Progenitor cell of endocrine pancreas (in vitro differentiated cells): ENCODE measurements around the gene RANBP3. TPM values are rescaled to one million over a fixed set of nuclear protein-coding genes. Genes with fewer than 3 reads are reported as not detected.
A peak's percentile ranks its signal among the peaks of the same experiment; 100 is the strongest.

Experiments used
- DNase-seq: peaks from one replicate; pipeline ENCODE4 v3.0.0; 2021; ENCODE audit warnings: low spot score; ENCODE audit not compliant: unreplicated experiment
- H3K27ac Mint-ChIP-seq: 2 replicates; pipeline ENCODE4 v1.8.0; 2021; ENCODE audit warnings: mild to moderate bottlenecking, moderate library complexity, mixed read lengths
- H3K27me3 Mint-ChIP-seq: 2 replicates; pipeline ENCODE4 v1.8.0; 2021; ENCODE audit warnings: mixed read lengths
- H3K36me3 Mint-ChIP-seq: 2 replicates; pipeline ENCODE4 v1.8.0; 2022; ENCODE audit warnings: mixed read lengths; ENCODE audit not compliant: insufficient read depth
- H3K4me1 Mint-ChIP-seq: 2 replicates; pipeline ENCODE4 v1.8.0; 2021; ENCODE audit warnings: low read depth, mixed read lengths
- H3K4me3 Mint-ChIP-seq: 2 replicates; pipeline ENCODE4 v1.8.0; 2021; ENCODE audit warnings: low read depth, mild to moderate bottlenecking, moderate library complexity, mixed read lengths
- H3K9me3 Mint-ChIP-seq: 2 replicates; pipeline ENCODE4 v1.8.0; 2021; ENCODE audit warnings: low read depth, mixed read lengths
- total RNA-seq: library from RNA; stranded (reverse); gene quantifications from 2 replicates; pipeline ENCODE4 v1.2.1, GENCODE V29; 2021
- TF ChIP-seq, protein P1 (sequence below): fragments of 200-600 bp; sonication (generic); IDR thresholded peaks from one replicate; pipeline ENCODE4 v1.5.0; 2021; ENCODE audit warnings: antibody characterized with exemption, mild to moderate bottlenecking; ENCODE audit not compliant: unreplicated experiment

RANBP3 gene
- total RNA-seq, 1 donor from 2014 or later: 106 TPM

DNA sequence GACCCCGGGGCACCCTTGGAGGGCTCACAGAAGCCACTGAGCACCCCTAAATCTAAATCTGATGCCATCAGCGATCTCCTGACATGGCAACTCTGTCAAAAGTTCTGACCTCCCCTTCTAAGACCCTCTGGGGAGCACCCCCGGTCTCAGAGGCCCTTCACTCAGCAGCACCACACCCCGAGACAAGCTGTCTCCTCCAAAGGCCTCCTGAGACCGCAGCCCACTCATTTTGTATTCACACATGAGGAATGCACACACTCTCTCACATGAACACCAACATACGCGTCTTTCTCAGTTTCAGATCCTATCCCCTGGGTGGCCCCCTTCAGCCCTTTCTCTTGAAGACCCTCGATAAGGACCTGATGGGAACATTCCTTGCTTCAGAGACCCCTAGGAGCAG is 77.0 kb downstream of the RANBP3 start:
- TF ChIP-seq, protein P1, sequence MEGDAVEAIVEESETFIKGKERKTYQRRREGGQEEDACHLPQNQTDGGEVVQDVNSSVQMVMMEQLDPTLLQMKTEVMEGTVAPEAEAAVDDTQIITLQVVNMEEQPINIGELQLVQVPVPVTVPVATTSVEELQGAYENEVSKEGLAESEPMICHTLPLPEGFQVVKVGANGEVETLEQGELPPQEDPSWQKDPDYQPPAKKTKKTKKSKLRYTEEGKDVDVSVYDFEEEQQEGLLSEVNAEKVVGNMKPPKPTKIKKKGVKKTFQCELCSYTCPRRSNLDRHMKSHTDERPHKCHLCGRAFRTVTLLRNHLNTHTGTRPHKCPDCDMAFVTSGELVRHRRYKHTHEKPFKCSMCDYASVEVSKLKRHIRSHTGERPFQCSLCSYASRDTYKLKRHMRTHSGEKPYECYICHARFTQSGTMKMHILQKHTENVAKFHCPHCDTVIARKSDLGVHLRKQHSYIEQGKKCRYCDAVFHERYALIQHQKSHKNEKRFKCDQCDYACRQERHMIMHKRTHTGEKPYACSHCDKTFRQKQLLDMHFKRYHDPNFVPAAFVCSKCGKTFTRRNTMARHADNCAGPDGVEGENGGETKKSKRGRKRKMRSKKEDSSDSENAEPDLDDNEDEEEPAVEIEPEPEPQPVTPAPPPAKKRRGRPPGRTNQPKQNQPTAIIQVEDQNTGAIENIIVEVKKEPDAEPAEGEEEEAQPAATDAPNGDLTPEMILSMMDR: no peak
- Mint-ChIP-seq H3K27ac (peak overlapping the region; percentile 81), H3K4me1 (peaks cover 6% of the 10 kb centered on the region), H3K4me3 (peak overlapping the region; percentile 25), H3K36me3 (peaks cover 2% of the 10 kb centered on the region), H3K9me3 (no peaks in the 10 kb centered on the region), H3K27me3 (no peaks in the 10 kb centered on the region)
- no peak for DNase-seq

DNA sequence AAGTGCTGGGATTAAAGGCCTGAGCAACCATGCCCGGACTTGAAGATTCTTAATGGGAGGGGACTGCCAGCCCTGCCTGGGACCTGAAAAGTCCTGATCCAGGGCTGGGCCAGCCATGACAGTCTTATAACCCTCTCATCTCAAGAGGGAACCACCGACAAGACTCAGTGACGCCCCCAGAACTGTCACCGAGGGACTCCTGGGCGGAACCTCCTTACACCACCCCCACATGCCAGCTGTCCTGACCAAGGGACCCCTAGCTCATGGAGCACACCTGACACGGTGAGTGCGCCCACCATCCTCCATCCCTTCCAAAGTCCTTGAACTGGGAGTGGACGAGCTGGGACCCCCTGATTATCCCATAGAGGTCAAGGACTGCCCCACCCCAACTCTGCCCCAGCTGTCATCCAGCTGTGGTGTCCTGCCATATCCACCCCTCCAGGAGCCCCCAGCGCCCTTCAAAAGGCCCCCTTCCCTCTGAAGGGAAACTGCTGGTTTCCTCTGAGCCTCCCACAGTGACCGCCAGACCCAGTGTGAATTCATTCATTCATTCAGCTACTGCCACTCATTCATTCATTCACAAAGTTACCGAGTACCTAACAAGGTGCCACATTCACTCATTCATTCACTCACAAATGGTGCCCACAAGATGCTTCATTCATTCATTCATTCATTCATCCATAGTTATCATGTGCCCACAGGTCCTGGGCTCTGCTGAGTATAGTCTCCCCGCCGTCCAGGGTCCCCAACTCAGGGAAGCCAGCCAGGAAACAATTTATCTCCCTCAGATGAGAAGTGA is 78.0 kb downstream of the RANBP3 start:
- Mint-ChIP-seq H3K27ac (no peak overlapping the region), H3K27me3 (no peaks in the 10 kb centered on the region), H3K4me1 (peaks cover 6% of the 10 kb centered on the region), H3K9me3 (no peaks in the 10 kb centered on the region), H3K4me3 (no peak overlapping the region), H3K36me3 (peaks cover 5% of the 10 kb centered on the region)
- DNase-seq: no peak
- TF ChIP-seq, protein P1: no peak

DNA sequence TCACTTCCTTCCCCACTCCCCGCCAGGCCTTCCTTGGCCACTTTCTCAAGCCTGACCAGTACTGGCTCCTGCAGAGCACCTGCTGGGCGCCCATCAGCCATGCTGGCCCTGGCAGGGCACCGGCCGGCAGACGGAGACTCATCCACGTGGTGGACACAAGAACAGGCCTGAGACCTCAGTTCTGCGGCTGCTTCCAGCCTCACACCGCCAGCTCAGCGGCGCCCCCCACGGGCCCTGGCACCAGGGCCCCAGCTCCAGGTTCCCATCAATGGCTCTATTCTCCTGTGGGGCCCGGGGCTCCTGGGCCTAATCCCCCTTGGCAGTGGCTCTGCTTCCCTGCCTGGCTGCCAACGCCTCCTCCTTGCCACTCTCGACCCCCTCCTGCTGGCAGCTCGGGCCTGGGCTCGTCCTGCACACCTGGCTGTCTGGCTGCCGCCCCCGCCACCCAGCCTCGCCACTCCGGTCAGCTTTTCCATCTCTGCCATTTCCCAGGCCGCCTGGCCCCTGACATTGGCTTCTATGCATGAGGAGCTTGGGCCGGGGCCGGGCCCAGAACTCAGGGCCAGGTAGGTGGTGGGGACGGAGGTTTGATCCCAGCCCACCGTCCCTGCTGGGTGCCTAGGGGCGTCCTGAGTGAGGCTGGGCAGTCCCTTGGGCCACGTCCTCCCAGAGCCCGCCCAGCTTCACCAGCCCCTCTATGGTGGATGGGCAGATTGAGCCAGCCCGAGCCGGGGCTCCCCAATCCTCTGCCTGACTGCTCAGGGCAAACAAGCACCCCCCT is 80.6 kb downstream of the RANBP3 start:
- H3K9me3 Mint-ChIP-seq: no peaks in the 10 kb centered on the region
- TF ChIP-seq, protein P1: no peak
- H3K27ac Mint-ChIP-seq: no peak overlapping the region
- no peak overlapping the region for H3K4me3 Mint-ChIP-seq
- no peaks in the 10 kb centered on the region for H3K4me1 Mint-ChIP-seq
- H3K36me3 Mint-ChIP-seq: peaks cover 5% of the 10 kb centered on the region
- DNase-seq: no peak
- H3K27me3 Mint-ChIP-seq: no peaks in the 10 kb centered on the region

DNA sequence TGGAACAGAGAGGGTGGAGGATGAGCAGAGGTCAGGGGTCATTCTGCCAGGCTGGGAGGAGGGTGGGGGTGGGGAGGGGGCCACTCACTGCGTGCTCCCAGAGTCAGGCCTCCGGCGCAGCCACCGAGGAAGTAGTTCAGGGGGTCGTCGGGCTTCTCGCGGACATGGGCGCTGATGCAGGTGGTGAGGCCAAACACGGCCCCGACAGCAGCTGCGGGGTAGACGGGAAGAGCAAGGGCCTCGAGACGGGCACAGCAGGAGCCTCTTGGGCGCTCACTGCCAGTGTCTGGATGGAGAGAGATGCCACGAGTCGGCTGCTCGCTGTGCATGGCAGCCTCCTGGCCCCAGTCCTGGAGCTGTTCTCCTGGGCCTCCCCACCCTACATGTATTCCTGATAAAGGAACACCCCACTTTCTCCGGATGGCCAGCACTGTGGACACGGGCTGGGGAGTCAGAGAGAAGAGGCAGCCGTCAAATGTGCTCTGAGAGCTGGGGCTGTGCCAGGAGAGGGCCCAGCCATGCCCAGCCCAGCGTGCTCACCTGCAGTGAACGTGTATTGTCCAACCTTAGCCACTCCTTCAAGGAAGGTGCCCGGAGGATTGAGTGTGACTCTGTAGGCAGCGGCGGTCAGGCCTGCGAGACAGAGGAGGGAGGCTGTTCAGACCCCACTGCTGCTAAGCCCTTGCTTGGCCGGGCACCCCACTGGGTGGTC is 81.4 kb downstream of the RANBP3 start:
- no peaks in the 10 kb centered on the region for H3K9me3 Mint-ChIP-seq
- no peak overlapping the region for H3K4me3 Mint-ChIP-seq
- no peak overlapping the region for H3K27ac Mint-ChIP-seq
- H3K27me3 Mint-ChIP-seq: no peaks in the 10 kb centered on the region
- TF ChIP-seq, protein P1: no peak
- H3K4me1 Mint-ChIP-seq: no peaks in the 10 kb centered on the region
- no peak for DNase-seq
- peaks cover 5% of the 10 kb centered on the region for H3K36me3 Mint-ChIP-seq

DNA sequence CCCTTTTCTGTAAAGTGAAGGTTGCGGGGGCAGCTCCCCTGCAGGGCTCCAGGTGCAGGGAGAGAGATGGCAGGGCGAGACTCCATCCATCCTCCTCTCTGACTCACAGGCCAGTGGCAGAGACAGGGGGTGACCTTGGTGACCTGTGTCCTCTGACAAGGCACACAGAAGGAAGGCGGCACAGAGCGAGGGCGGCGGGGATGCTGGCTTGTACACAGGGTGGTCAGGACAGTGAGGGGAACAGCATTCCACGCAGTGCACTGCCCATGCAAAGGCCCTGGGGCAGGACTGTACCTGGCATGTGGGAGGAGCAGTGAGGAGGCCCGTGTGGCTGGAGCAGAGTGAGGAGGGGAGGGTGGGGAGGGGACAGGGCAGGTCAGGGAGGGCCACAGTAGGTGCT is 82.0 kb downstream of the RANBP3 start:
- DNase-seq: no peak
- Mint-ChIP-seq H3K4me3 (no peak overlapping the region), H3K36me3 (peaks cover 2% of the 10 kb centered on the region), H3K27ac (no peak overlapping the region), H3K4me1 (no peaks in the 10 kb centered on the region), H3K9me3 (no peaks in the 10 kb centered on the region), H3K27me3 (peaks cover under 1% of the 10 kb centered on the region)
- TF ChIP-seq, protein P1: no peak
